GM19438 (cell line): ENCODE results near the gene TRAF1.
"Not testable (repeated sequence)": the region's sequence is repeated elsewhere in the genome, so short reads cannot be mapped to it uniquely, and the experiment has no call there.

ENCODE experiments used
- ATAC-seq: cut with Tn5 transposase; IDR thresholded peaks from one replicate; pipeline ENCODE4 v1.9.1; 2021; ENCODE audit warnings: low read depth; ENCODE audit not compliant: unreplicated experiment

The TRAF1 gene, protein sequence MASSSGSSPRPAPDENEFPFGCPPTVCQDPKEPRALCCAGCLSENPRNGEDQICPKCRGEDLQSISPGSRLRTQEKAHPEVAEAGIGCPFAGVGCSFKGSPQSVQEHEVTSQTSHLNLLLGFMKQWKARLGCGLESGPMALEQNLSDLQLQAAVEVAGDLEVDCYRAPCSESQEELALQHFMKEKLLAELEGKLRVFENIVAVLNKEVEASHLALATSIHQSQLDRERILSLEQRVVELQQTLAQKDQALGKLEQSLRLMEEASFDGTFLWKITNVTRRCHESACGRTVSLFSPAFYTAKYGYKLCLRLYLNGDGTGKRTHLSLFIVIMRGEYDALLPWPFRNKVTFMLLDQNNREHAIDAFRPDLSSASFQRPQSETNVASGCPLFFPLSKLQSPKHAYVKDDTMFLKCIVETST

DNA sequence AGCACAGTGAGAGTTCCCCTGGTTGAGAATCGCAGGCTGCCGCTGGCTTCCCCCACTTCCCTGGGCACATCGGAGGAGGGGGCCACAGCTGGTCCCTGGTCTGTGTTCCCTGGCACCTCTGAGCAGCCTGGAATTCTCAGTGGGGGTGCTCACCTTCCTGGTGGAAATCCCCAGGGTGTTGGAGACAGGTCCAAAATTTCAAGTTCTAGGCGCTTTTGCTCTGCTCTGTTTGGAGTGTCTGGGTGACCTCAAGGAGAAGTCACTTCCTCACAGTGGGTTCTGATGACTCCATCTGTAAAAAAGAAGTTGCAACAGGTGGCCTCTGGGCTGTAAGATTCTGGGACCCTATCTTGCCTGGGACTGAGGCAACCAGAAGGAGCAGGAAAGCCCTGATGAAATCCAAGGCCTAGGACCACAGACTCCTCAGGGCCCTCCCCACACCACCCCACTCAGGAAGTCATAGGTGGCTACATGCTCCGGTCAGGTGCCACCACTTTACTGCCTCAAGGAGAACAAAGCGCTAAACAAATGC, at the start of gene TRAF1:
TSS of gene TRAF1 (minus strand) at position 400 of the 532 bp plus-strand sequence. CDS start 721 bp downstream, outside the sequence.
- no peak for ATAC-seq

DNA sequence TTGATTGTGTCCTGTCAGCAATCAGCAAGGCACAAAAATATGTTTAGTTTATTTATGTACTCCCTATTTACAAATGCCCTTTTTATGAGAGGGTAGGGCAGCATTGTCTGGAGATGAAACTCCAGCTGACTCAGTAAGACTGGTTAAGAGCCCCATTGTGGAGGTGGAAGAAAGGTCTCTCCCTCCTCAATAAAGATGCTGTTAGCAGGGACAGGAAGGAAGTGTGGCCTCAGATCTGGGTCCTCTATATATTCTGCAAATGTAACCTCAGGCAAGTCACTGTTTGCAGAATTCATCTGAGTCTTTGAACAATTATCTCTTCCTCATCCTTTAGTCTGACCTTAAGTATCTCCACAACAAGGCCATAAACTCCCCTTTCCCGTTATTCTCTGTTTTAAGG, 48.3 kb upstream of the TRAF1 start:
- no peak for ATAC-seq

DNA sequence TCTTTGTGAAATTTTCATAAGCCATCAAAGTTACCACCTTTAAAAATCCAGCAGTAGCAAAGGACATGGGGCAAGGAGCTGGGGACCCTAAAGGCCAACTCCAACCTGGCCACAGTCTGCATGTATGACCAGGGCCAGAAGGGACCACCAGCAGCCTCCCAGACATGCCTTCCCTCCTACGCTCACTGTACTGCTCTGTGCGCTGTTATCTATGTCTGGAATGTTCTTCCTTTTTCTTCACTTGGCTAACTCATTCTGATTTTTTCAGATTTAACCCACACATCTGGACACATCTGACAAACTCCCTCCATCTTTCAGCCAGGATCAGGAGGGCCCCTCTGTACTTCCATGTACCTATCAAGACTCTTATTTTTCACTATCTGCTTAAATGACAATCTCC, 47.6 kb upstream of the TRAF1 start:
- no peak for ATAC-seq

DNA sequence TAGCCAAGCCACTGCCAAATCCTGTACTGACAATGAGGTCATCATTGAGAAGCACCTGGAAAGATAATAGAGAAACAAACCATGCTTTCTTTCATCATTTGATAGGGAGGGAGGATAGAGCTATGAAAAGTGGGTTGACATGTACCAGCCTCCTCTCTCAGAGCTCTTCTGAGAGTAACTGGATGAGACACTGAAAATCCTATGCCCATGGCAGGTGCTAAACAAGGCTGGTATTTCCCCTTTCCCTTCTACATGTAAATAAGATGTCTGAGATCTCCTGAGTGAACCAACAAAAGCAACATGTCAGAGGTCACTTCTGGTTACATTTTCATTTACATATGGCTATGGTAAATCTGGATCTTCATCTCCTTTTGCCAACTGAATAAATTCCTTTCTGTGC, 45.3 kb upstream of the TRAF1 start:
- no peak for ATAC-seq

DNA sequence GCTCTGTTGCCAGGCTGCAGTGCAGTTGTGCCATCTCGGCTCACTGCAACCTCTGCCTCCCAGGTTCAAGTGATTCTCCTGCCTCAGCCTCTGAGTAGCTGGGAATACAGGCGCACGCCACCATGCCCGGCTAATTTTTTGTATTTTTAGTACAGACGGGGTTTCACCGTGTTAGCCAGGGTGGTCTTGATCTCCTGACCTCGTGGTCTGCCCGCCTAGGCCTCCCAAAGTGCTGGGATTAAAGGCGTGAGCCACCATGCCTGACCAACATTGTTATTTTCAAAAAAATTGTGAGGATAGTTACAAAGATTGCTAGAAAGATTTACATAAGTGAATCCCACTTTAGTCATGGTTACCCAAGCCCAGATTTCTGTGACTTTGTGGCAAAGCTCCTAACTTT, 44.9 kb upstream of the TRAF1 start:
- not testable (repeated sequence) for ATAC-seq

DNA sequence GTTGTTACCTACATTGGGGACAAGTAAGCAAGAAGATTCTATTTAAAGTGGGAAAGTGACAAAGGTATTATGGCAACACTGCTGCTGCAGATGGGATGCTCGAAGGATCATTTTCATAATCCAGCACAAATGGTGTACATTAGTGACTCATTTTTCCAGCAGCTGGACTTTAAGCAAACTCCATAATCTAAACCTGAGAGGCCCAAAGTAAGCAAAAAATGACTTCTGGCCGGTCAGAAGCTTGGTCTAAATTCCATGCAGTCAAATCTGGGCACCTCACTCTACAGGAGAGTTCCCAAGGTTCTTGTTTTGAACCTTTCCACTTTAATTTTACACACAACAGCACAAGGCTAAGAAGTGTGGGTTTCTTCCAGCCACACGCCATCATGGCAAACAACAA, 43.6 kb upstream of the TRAF1 start:
- ATAC-seq: no peak

DNA sequence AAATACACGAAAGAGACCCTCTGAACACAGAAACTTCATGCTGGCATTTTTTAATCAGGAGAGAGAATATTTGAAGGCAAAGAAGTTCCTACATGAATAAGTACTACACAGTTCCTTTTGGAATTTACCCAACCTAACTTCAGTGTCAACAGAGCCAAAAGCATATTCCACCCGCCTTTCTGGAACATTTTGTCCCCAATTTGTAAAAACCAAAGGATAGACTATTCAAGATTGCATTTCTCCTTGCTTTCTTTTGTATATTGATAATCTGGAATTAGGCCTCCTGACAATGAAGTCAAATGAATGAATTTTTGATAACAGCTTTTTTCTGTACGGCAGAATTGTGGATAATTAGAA, 39.4 kb upstream of the TRAF1 start:
- ATAC-seq: no peak

DNA sequence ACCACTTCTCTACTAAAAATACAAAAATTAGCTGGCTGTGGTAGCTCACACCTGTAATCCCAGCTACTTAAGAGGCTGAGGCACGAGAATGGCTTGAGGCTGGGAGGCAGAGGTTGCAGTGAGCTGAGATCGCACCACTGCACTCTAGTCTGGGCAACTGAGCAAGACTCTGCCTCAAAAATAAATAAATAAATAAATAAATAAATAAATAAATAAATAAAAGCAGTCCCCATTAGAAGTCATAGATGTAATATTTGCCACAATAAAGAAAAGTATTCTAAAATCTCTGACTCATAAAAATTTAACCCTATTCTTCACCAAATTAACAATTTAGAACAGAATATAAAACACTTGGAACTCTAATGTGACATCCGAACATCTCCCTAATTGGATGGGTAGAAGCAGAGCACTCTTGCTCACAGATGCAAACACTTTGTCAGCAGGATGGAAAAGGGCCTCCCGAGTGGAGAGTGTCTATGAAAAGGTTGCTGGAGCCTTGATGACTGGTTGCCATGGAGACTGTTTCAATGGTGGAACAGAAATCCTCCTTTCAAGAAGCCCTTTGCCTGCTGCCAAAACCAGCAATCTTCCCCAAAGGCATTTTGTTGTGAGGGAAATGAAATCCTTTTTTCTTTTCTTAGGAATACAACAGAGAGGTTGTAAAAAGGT, 38.9 kb upstream of the TRAF1 start:
- no peak for ATAC-seq

DNA sequence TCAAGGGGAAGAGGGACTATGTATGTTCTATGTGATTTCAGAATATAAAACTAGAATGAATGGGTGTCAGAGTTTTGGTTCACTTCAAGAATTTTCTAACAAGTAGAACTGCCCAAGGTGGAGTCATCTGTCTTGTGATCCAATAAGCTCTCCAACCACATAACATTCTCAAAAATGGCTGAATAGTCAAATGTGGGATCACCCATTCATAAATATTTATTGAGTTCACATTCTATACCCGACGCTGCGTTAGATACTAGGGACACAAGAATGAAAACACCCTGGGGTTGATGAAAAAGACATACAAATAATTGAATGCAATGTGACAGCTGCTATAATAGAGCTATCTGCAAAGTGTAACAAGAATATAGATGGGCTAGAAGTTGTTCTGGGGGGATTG, 35.3 kb upstream of the TRAF1 start:
- ATAC-seq: no peak

DNA sequence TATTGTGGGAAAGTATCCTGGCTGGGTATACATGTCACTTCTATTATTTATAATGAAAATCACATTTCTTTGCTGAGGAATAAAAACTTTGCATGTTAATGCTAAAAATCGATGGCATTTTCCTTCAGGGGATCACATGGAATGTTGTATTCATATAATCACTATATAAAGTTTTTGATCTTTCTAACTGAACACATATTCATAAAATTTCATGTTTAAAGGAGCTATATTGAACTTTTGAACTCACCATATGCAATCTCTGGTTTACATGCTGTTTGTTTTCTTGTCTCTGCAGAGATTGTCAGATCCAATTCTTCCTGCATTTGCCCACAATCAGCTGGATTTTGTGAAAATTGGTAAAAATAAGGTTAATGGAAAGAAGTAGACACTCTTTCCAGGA, 33.4 kb upstream of the TRAF1 start:
- ATAC-seq: no peak

DNA sequence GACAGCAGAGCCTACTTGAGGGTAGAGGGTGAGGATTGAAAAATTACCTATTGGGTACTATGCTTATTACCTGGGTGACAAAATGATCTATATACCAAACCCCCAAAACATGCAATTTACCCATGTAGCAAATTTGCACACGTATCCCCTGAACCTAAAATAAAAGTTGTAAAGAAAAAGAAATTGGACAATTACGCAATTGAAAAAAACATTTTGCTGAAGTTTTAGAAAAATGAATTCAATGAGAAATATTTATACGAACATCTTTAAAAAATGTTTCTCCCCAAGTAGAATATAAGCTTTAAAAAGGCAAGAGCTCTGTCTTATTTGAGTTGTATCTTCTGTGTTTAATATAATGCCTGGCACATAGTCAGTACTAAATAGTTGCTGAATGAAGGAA, 30.3 kb upstream of the TRAF1 start:
- no peak for ATAC-seq

DNA sequence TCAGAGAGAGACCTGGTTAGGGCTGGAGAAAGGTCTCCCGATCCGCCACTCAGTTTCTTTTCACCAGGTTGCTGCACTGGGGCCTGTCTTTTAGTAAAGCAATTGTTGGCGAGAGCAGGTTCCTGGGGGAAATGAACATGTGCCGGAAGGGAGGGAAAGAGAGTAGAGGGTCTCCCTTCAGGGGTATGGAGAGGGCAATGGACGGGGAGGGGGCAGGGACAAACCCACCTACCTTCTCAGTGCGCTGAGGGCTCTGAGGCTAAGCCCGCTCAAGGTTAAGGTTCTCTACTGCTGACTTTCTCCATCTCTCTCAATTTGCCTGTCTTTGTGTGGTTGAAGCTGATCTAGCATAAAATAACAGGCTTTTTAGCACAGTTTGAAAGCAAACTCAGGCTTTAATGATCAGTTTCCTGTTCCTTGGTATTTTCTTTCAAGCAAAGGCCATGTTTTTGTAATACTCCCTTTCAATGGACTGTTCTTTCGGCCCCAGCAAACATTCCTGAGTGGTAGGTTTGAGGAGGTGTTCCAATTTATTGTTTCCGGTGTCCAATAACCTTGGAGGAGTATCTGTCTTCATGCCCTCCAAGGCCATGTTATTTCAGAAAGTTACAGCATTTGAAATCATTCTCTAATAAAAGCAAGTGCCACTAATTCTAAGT, 25.5 kb upstream of the TRAF1 start:
- ATAC-seq: no peak

DNA sequence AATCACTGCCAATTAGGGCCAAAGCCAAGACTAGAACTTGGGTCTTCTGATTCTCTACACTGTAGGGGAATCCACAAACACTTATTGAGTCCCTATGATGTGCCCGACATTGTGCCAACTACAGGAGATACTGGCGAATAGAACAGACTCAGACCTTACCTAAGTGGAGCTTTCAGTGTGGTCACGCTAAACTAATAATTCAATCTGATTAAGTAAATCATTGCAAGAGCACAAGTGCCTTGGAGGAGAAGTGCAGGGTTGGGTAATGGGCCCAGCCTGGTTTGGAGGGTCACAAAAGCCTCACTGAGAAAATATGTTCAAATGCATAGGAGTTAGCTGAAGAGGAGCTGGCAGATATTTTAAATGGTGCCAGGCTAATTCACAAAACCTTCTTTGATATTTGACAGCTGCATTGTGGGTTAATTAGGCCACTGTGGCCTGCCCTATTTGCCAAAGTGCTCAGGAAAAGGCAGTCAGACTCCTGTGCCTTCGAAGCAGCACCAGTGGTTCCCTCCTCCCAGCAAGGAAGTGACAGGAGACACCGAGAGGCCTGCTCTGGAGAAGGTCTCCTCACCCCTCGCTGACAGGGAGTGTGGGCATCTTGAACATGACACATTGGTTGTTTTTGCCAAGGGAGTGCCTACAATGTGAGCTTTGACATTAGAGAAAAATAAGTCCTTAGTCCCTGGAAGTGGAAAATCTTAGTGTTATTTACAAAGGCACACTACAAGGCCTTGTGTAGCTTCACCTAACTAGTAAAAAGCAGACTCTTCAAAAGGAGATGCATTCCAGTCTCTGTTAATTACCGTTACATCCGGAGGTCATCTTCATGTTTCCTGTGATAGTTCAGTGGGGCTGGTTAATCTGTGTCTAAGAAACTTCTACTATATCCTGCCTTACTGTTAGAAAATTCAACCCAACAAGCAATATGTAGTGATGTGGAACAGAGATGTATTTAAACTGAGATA, 24.1 kb upstream of the TRAF1 start:
- no peak for ATAC-seq

DNA sequence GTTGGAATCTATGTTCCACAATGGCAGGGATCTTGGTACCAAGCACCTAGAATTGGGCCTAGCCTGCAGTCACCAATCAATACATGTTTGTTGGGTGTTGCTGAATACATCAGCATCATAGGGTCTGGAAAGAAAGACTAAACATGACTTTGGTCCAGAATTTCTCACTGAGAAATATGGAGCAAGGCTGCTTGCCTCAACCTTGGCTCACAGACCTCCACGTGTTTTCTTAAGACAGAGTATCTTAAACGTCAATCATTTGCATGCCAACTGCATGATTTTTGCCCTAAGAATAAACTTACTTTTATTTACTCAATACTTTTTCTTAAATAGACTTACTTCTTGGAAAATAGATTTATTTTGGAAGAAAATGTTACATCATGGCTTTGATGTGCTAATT, 22.7 kb upstream of the TRAF1 start:
- no peak for ATAC-seq

DNA sequence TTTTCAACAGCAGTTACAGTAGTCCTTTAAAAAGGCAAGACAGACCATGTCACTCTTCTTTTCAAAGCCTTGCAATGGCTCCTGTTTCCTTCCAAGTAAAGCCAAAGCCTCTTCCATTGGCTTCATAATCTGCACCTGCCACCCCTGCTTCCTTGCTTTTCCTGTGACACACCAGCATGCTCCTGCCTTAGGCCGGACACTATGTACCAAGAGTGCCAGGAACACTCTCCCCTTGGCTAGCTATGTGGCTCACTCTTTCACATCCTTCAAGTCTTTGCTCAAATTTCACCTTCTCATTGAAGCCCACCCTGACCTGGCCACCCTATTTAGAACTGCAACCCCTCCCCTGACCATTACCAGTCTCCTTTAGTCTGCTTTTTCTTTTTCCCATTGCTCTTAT, 22.2 kb upstream of the TRAF1 start:
- no peak for ATAC-seq

DNA sequence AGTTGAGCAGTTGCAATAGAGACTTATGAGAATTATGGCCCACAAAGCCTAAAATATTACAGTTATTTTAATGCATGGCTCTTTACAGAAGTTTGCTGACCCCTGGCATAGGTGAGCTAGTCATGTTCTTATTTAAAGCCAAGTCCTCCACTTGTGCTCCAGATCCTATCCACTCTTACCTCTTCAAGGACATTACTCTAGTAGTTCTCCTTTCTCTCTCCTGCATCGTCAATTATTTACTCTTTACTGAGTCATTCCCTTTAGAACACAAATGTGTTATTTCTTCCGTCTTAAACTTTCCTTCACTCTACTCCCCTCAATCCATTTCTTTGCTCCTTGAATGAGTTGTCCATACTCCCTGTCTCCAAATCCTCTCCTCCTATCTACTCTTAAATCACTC, 20.6 kb upstream of the TRAF1 start:
- no peak for ATAC-seq

DNA sequence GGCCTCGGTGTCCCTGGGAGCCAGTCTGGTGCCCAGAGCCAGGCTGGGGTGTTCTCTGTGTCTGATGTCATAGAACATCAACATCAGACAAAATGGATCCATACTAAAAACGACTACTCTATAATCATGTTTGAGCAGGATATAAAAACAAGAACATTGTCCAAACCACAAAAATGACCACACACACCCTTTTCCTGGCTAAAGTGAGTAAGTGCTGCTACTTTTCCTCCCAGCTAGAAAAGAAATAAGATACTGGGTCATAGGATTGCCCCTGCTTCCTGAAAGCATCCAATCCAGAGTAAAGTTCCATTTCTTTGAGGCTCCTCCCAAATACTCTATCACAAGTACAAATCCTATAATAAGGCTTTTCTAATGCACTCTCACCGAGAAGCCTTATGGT, 19.7 kb upstream of the TRAF1 start:
- ATAC-seq: no peak

DNA sequence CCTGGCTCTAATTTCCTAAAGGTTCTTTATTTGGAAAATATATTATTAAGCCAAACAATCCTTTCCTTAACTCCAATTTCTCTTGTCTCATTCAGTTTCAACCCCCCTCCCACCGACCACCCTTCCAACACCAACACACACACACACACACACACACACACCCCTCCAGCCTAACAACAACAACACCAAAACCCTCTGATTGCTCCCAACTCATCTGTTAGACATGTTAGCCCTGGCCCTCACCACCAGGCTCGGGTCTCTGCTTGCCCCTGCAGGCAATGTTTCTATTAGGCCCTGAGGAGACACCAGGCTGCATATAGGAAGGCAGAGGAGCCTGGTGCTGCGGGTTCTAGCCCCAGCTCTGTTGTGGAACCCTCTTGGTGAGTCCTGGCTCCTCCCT, 18.4 kb upstream of the TRAF1 start:
- no peak for ATAC-seq

DNA sequence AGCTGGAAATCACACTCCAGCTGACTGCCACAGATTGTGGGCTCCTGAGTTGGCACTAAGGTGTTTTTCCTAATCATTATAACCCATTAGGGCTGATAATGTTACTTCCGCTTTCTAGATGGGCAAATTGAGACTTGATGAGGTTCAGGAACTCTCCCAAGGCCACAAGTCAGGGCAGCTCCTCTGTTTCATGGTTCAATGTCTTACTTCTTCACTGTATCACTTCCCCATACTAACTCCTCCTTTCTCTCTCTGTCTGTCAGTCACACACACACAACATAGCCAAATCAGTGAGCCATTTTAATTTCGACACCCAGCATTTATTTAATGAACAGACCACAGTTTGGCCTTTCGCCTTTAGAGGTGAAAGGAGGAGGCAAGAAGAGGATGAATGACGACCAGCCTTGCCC, 17.8 kb upstream of the TRAF1 start:
- ATAC-seq: peak; percentile 77
